Tibial nerve (tissue), 4 donors: ENCODE results near the gene PDHB. TPM values are rescaled to one million over a fixed set of nuclear protein-coding genes. Genes with fewer than 3 reads are reported as not detected.
A peak's percentile ranks its signal among the peaks of the same experiment; 100 is the strongest.

Source experiments
- DNase-seq, 2 donors: peaks; one replicate each; pipeline ENCODE4 v3.0.0-alpha.2; 2019; ENCODE audit warnings: low spot score in 2 of 2
- H3K27ac ChIP-seq, 4 donors: fragments of 200-600 bp; sonication (generic) in 3 of 4; one replicate each; pipeline ENCODE4 v1.5.1; 2017 to 2019; ENCODE audit warnings: mild to moderate bottlenecking in 1 of 4
- H3K27me3 ChIP-seq, 2 donors: fragments of 200-600 bp; sonication (generic) in 1 of 2; one replicate each; pipeline versions ENCODE4 v1.5.1 to v1.6.0; 2017 to 2019
- H3K36me3 ChIP-seq, 3 donors: fragments of 200-600 bp; sonication (generic); one replicate each; pipeline ENCODE4 v1.5.1; 2018 to 2019
- H3K4me1 ChIP-seq, 4 donors: fragments of 200-600 bp; sonication (generic) in 3 of 4; one replicate each; pipeline ENCODE4 v1.5.1; 2017 to 2019
- H3K4me3 ChIP-seq, 4 donors: fragments of 200-600 bp; sonication (generic) in 3 of 4; one replicate each; pipeline ENCODE4 v1.5.1; 2017 to 2019; ENCODE audit warnings: mild to moderate bottlenecking in 1 of 4, moderate library complexity in 1 of 4
- H3K9me3 ChIP-seq, 4 donors: fragments of 200-600 bp; sonication (generic) in 3 of 4; one replicate each; pipeline ENCODE4 v1.5.1; 2017 to 2019
- EP300 ChIP-seq, 2 donors: sonication (generic); formaldehyde crosslinking; IDR thresholded peaks; one replicate each; pipeline ENCODE4 v1.6.1; 2017; ENCODE audit warnings: antibody characterized with exemption in 2 of 2, mild to moderate bottlenecking in 1 of 2
- POLR2A ChIP-seq, 2 donors: fragments of 450-650 bp; IDR thresholded peaks; one replicate each; pipeline ENCODE4 v1.6.1; 2017; ENCODE audit warnings: antibody characterized with exemption in 2 of 2, mild to moderate bottlenecking in 2 of 2, moderate library complexity in 2 of 2
- WGBS, 2 donors: methylation state at CpG; one replicate each; pipeline ENCODE4 v1.1.5; 2018; 5-methylcytosine and 5-hydroxymethylcytosine counted together
- total RNA-seq, 4 donors: library from RNA; depleted of rRNA; stranded (reverse); fragments of >200 nt; gene quantifications; one replicate each; pipeline ENCODE4 v1.1.0, GENCODE V29; 2016
- TF ChIP-seq, protein P1 (sequence below), 5 experiments: fragments of 200-600 bp in 3 of 5; fragments of 450-650 bp in 2 of 5; sonication (generic) in 3 of 5; IDR thresholded peaks; one replicate each; pipeline ENCODE4 v1.5.1; 2016 to 2019; ENCODE audit warnings: antibody characterized with exemption in 5 of 5, mild to moderate bottlenecking in 3 of 5, moderate library complexity in 2 of 5

PDHB gene
- total RNA-seq, 4 donors from 2014 or later: 49.8 to 66.7 (median 55.6) TPM

DNA sequence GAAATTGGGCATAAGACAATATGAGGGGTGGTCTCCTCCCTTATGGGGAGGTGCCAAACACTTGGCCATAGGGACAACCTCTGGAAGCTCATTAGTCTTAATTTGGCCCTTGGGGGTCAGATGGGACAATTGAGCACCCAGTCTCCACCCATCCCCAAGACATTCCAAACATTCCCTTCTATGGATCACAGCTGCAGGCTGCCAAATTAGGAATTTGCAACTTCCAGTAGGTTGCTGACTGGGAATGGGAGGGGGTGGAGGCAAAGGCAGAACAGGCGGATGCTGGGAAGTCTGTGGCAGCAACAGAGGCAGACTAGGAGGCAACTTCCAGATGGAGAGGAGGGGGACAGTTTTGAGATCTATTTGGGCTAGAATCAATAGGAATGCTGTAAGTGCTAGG is 1.4 kb upstream of the PDHB start:
- Histone ChIP-seq H3K27me3 (no peaks in the 10 kb centered on the region), H3K4me1 (peaks cover 0 to 42% (median 25%) of the 10 kb centered on the region in 4 donors), H3K4me3 (no peak overlapping the region), H3K27ac (peak overlapping the region in 3 of 4 donors; percentile 32 to 98 (median 92)), H3K36me3 (peaks cover 0 to 20% (median 0%) of the 10 kb centered on the region in 3 donors), H3K9me3 (no peaks in the 10 kb centered on the region)
- TF ChIP-seq POLR2A (IDR thresholded peaks at IDR 0.05) (no peak), EP300 (IDR thresholded peaks at IDR 0.05) (peak in 1 of 2 donors; percentile 39)
- DNase-seq: peak in 1 of 2 donors; percentile 11
- 18 to 21% methylated on average over 1 of the region's 1 CpG for WGBS, 2 donors

DNA sequence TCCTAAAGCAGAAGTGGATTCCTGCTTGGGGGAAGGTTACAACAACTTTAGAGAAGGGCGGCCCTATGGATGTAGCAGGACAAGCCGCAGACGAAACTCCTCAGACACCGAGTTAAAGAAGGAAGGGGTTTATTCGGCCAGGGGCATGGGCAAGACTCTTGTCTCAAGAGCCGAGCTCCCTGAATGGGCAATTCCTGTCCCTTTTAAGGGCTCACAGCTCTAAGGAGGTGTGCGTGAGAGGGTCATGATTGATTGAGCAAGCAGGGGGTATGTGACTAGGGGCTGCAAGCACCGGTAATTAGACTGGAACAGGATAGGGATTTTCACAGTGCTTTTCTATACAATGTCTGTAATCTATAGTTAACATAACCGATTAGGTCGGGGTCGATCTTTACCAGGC is 879 bp upstream of the PDHB start:
- WGBS, 2 donors: 76 to 83% methylated on average over 11 of the region's 11 CpGs
- peak overlapping the region in 2 of 4 donors; percentile 92 to 98 for H3K27ac ChIP-seq
- H3K36me3 ChIP-seq: peaks cover 0 to 25% (median 2%) of the 10 kb centered on the region in 3 donors
- TF ChIP-seq POLR2A (IDR thresholded peaks at IDR 0.05): no peak
- no peaks in the 10 kb centered on the region for H3K9me3 ChIP-seq
- no peak overlapping the region for H3K4me3 ChIP-seq
- no peak for DNase-seq
- peaks cover 0 to 42% (median 25%) of the 10 kb centered on the region in 4 donors for H3K4me1 ChIP-seq
- H3K27me3 ChIP-seq: no peaks in the 10 kb centered on the region

DNA sequence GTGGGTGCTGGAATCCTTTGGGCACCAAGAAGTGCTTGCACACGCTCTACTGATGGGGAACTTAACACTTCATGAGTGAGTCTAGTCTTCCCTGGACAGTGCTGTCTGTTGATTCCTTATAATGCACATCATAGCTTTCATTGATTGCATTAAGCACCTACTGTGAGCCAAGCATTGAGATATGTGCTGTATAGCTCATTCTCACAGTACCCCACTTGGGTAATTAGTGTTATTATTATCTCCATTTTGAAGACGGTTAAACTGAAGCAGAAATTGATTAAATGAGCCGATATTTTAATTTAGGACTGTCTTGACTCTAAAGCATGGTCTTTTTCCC is 504 bp upstream of the PDHB start:
- Histone ChIP-seq H3K4me3 (peak overlapping the region; percentile 53 to 90 (median 68)), H3K36me3 (peaks cover 0 to 29% (median 6%) of the 10 kb centered on the region in 3 donors), H3K9me3 (no peaks in the 10 kb centered on the region), H3K27me3 (no peaks in the 10 kb centered on the region), H3K4me1 (peaks cover 0 to 42% (median 25%) of the 10 kb centered on the region in 4 donors), H3K27ac (peak overlapping the region; percentile 88 to 98 (median 92))
- 50 to 55% methylated on average over 3 of the region's 3 CpGs for WGBS, 2 donors
- no peak for DNase-seq
- no peak for TF ChIP-seq POLR2A (IDR thresholded peaks at IDR 0.05)
- TF ChIP-seq, protein P1, sequence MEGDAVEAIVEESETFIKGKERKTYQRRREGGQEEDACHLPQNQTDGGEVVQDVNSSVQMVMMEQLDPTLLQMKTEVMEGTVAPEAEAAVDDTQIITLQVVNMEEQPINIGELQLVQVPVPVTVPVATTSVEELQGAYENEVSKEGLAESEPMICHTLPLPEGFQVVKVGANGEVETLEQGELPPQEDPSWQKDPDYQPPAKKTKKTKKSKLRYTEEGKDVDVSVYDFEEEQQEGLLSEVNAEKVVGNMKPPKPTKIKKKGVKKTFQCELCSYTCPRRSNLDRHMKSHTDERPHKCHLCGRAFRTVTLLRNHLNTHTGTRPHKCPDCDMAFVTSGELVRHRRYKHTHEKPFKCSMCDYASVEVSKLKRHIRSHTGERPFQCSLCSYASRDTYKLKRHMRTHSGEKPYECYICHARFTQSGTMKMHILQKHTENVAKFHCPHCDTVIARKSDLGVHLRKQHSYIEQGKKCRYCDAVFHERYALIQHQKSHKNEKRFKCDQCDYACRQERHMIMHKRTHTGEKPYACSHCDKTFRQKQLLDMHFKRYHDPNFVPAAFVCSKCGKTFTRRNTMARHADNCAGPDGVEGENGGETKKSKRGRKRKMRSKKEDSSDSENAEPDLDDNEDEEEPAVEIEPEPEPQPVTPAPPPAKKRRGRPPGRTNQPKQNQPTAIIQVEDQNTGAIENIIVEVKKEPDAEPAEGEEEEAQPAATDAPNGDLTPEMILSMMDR (IDR thresholded peaks at IDR 0.05): no peak
- no peak for TF ChIP-seq EP300 (IDR thresholded peaks at IDR 0.05)

DNA sequence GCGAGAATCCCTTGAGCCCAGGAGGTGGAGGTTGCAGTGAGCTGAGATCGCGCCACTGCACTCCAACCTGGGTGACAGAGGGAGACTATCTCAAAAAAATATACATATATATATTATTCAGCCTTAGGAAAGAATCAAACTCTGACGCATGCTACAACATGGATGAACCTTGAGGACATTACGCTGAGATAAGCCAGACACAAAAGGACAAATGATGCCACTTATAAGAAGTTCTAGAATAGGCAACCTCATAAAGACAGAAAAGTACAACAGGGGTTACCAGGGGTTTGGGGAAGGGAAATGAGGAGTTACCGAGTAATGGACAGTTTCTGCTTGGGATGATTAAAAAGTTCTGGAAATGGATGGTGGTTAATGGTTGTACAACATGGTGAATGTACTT is 727 bp downstream of the PDHB start:
- Histone ChIP-seq H3K9me3 (no peaks in the 10 kb centered on the region), H3K4me3 (peak overlapping the region; percentile 53 to 90 (median 68)), H3K4me1 (peaks cover 0 to 42% (median 25%) of the 10 kb centered on the region in 4 donors), H3K36me3 (peaks cover under 1 to 41% (median 6%) of the 10 kb centered on the region in 3 donors), H3K27ac (peak overlapping the region; percentile 88 to 98 (median 92)), H3K27me3 (no peaks in the 10 kb centered on the region)
- WGBS, 2 donors: 52 to 66% methylated on average over 6 of the region's 6 CpGs
- TF ChIP-seq POLR2A (IDR thresholded peaks at IDR 0.05) (no peak), EP300 (IDR thresholded peaks at IDR 0.05) (no peak)
- TF ChIP-seq, protein P1 (IDR thresholded peaks at IDR 0.05): no peak
- DNase-seq: no peak

DNA sequence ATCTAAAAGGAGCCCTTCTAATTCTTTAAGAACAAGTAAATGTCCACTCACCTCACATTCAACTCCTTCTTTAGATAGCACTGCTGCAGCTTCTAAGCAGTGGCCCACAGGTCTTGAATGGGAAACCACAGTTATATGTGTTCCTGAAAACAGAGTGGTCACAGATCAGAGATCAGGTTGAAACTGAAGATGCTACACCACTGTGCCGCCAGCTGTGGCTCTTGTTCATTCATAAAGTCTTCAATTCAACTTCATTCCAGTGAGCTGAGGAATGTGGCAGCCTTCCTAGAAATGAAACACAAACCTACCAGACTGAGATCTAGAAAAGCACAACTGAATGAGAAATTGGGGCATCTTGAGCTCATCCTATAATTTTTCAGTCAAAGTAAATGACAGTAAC is 4.0 kb downstream of the PDHB start:
- no peak for DNase-seq
- H3K27me3 ChIP-seq: no peaks in the 10 kb centered on the region
- no peak overlapping the region for H3K27ac ChIP-seq
- WGBS, 2 donors: 0 to 64% methylated on average over 1 of the region's 1 CpG
- H3K4me3 ChIP-seq: no peak overlapping the region
- peaks cover 0 to 47% (median 14%) of the 10 kb centered on the region in 4 donors for H3K4me1 ChIP-seq
- no peaks in the 10 kb centered on the region for H3K9me3 ChIP-seq
- TF ChIP-seq EP300 (IDR thresholded peaks at IDR 0.05): no peak
- no peak for TF ChIP-seq POLR2A (IDR thresholded peaks at IDR 0.05)
- TF ChIP-seq, protein P1 (IDR thresholded peaks at IDR 0.05): no peak
- H3K36me3 ChIP-seq: peaks cover 2 to 69% (median 10%) of the 10 kb centered on the region in 3 donors

DNA sequence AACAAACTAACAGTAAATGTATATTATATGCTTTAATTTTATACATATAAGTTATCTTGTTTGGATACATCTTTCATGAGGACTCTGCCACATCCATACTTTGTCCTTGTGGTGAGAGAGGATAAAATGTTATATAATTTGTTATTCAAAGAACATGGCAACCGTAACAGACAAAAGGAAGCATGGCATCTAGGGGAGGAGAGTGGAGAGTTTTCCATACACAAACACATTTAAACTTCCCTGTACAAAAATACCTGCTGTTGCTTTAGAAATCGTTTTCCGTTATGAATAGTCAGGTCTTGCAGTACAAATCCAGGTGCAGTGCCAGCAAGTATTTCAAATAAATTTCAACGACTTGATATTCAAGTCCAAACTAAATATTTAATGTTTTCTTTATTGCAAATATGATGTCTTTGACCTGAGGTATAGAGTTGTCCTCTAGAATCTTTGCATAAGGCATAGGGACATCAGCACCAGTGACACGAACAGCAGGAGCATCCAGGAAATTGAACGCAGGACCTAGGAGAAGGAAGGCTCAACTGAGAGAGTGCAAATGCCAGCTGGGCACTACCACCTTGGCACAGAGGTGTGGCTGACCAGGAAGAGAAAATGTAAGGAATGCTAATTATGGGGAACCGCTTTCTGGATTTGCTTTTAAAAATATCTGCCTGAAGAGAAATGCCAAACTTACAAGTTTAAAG is 5.8 kb downstream of the PDHB start:
- no peak for DNase-seq
- Histone ChIP-seq H3K27me3 (no peaks in the 10 kb centered on the region), H3K4me1 (peaks cover 0 to 46% (median 9%) of the 10 kb centered on the region in 4 donors), H3K9me3 (no peaks in the 10 kb centered on the region), H3K36me3 (peaks cover 2 to 88% (median 16%) of the 10 kb centered on the region in 3 donors), H3K4me3 (no peak overlapping the region), H3K27ac (no peak overlapping the region)
- no peak for TF ChIP-seq POLR2A (IDR thresholded peaks at IDR 0.05)
- no peak for TF ChIP-seq EP300 (IDR thresholded peaks at IDR 0.05)
- TF ChIP-seq, protein P1 (IDR thresholded peaks at IDR 0.05): no peak
- 74 to 75% methylated on average over 7 of the region's 7 CpGs for WGBS, 2 donors
